ENCODE results near the gene GPR146.

GRCh38 chr7:1054438-1054837 is 10.1 kb downstream of the GPR146 start:
- TF ChIP-seq ETV6 (CRISPR knock-in tag; IDR thresholded peaks at IDR 0.05), result no peak
- no peak for TF ChIP-seq CTCF (IDR thresholded peaks at IDR 0.05)
- TF ChIP-seq AFF4 (CRISPR knock-in tag; IDR thresholded peaks at IDR 0.05; ENCODE audit: borderline replicate concordance), result no peak
- no peak for TF ChIP-seq ATF2 (CRISPR knock-in tag; IDR thresholded peaks at IDR 0.05; ENCODE audit: borderline replicate concordance, low read depth)
- no peak for TF ChIP-seq NR2C2 (CRISPR knock-in tag; IDR thresholded peaks at IDR 0.05)
- TF ChIP-seq SMAD4 (CRISPR knock-in tag; IDR thresholded peaks at IDR 0.05), result no peak
- TF ChIP-seq HMGA2 (CRISPR knock-in tag; IDR thresholded peaks at IDR 0.05), result no peak
- TF ChIP-seq CREB1 (CRISPR knock-in tag; IDR thresholded peaks at IDR 0.05), result no peak
